LNCaP clone FGC (cell line): ENCODE results near the gene VPS35L.

Source experiments
- DNase-seq: peaks from one replicate; pipeline ENCODE4 v3.0.0-alpha.2; 2011; ENCODE audit warnings: low read depth
- H3K4me3 ChIP-seq: 2 replicates; pipeline ENCODE4 v1.5.1; 2011; ENCODE audit warnings: mild to moderate bottlenecking, low read depth, low read length, control low read depth
- TF ChIP-seq, protein P1 (sequence below): IDR thresholded peaks from 2 replicates; pipeline ENCODE4 v1.5.1; 2012; ENCODE audit warnings: mild to moderate bottlenecking; ENCODE audit not compliant: control insufficient read depth, insufficient read depth; ENCODE audit errors: extremely low read depth

VPS35L gene

DNA sequence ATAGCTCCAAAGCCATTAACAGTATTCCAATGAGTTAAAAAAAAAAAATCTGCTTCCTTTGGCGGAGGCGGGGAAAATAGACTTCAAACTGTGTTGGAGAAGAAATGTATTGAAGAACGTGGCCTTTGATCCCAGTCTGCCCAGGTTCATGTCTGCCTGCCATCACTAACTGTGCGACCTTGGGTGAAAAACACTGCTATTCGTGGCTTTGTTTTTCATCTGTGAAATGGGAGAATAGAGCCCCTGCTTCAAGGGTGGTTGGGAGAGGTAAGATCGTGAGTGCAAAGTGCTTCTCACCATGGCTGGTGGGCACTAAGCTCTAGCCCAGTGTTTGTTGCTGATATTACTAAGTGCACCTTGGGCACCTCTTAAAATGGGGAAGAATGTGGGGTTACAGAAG lies 69.5 kb downstream of the VPS35L start:
- TF ChIP-seq, protein P1, sequence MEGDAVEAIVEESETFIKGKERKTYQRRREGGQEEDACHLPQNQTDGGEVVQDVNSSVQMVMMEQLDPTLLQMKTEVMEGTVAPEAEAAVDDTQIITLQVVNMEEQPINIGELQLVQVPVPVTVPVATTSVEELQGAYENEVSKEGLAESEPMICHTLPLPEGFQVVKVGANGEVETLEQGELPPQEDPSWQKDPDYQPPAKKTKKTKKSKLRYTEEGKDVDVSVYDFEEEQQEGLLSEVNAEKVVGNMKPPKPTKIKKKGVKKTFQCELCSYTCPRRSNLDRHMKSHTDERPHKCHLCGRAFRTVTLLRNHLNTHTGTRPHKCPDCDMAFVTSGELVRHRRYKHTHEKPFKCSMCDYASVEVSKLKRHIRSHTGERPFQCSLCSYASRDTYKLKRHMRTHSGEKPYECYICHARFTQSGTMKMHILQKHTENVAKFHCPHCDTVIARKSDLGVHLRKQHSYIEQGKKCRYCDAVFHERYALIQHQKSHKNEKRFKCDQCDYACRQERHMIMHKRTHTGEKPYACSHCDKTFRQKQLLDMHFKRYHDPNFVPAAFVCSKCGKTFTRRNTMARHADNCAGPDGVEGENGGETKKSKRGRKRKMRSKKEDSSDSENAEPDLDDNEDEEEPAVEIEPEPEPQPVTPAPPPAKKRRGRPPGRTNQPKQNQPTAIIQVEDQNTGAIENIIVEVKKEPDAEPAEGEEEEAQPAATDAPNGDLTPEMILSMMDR, result no peak
- no peak for DNase-seq
- H3K4me3 ChIP-seq, result no peak overlapping the region

DNA sequence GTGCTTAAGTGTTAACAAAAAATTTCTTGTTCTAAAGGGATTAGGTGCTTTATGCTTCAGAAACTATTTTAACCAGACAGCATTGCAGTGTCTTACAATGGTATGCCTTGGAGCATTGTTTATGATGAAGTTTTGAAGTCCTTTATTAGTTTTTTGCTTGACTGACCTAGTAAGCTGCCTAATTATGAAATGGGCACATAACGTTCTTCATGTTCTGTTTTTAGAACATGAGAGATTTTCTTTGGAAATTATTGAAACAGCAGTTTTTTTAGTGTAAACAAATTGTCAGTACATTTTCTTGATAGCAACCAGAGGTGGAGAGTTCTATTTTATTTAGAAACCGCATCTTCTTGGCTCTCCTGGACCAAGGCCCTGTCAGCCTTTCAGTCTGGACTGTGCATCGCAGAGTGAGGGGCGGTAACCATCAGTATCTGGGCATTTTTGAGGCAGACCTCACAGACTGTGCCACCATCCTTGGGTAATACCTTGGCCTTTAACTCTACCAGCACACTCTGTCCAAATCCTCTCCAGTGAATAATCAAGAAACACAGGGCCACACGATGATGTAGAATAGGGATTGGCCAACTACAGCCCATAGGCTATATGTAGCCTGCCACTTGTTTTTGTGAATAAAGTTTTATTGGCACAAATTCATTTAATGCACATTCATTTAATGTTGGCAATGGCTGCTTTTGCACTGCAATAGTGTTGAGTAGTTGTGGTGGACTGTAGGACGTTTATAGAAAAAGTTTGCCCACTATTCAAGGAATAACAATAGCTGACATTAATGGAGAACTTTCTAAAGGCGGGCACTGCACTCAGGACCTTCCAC lies 81.1 kb downstream of the VPS35L start:
- TF ChIP-seq, protein P1, result no peak

DNA sequence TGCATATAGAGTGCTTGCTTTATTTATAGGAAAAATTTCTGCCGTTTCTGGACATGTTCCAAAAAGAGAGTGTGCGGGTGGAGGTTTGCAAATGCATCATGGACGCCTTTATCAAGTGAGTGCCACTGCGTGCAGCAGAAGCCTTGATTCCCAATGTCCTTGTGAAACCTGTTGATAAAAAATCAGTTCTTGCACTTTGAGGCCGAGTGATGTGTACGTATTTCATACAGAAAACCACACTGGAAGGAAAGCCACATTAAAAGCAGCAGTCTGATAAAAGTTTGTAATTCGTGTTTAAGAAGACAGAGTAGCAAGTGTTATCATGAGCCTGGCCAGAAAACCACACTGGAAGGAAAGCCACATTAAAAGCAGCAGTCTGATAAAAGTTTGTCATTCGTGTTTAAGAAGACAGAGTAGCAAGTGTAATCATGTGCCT lies 84.5 kb downstream of the VPS35L start:
- no peak overlapping the region for H3K4me3 ChIP-seq
- DNase-seq, result no peak
- TF ChIP-seq, protein P1, result no peak

More for the DNA sequence above, 81.1 kb downstream of the VPS35L start:
- DNase-seq, result no peak
- H3K4me3 ChIP-seq, result no peak overlapping the region

DNA sequence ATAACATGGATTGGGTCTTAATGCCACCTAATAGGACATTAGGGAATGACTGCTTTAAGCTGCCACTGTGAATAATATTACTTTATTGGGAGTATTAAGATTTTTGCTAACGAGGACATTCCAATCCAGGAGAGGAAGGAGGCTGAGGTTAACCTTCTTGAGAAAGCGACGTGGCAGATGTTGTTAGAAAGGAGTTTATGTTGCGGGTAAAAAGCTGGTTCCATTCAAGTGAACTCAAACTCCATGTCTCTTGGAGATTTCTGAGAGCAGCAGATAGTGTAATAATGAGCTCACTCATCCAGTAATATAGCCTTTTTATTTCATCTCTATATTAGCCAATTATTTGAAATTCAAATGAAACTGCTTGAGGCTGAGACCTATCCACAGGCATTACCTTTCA lies 87.0 kb downstream of the VPS35L start:
- TF ChIP-seq, protein P1, result no peak
- H3K4me3 ChIP-seq, result no peak overlapping the region
- no peak for DNase-seq

DNA sequence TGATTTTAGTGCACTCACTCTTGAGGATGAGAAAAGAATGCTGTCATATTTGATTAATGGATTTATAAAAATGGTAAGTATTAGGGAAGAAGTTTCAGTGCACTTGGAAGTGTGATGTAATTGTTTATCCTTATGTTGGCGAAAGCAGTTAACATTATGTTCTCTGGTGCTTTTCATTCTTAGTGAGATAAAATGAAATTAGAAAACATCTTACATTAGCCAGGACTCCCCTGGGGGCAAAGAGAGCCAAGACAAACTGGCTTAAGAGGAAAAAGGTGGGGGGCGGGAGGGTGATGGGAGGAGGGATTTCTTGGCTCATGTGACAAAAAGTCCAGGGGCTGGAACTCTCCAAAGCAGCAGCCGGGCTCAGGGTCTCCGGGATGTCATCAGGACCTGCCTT lies 89.4 kb downstream of the VPS35L start:
- H3K4me3 ChIP-seq, result no peak overlapping the region
- DNase-seq, result no peak
- TF ChIP-seq, protein P1, result no peak

DNA sequence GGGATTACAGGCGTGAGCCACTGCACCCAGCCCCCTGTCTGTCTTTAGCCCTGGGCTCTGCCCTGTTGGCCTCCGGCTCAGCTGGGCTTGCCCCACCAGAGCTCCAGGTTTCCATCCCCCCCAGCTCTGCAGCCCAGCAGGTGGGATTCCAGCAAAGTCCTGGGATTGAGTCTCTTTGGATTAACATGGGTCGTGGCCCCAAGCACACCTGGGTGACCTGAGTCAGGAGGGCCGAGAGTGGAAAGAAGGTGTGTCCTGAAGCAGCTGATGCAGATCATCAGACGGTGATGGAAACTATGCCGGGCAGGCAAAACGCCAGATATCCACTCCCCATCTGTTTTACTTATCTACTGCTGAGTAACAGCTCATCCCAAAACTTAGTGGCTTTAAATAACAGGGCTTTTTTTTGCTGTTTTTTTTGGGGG lies 90.1 kb downstream of the VPS35L start:
- TF ChIP-seq, protein P1, result no peak
- no peak for DNase-seq

DNA sequence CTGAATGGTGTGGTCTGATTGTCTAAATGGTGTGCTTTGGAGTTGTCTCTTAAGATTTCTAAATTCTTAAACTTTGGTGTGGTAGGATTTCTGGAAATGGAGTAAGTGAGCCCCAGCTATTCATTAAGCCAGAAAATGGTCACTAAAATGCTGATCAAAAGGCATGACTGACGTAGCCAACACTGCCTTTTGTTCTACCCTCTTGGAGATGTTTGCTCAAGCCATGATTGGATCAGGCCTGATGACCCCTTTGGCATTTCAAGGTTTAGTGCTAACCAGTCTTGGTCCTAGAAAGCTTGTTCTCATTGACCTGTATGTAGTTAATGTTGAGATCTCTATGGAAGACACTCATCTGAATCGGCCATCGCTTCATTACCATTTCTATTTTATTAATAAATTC lies 94.5 kb downstream of the VPS35L start:
- TF ChIP-seq, protein P1, result no peak
- DNase-seq, result no peak
- no peak overlapping the region for H3K4me3 ChIP-seq

More for the DNA sequence above, 90.1 kb downstream of the VPS35L start:
- H3K4me3 ChIP-seq, result no peak overlapping the region
